B cell (primary cell): Measurements from ENCODE around the gene PRR23E. TPM values are rescaled to one million over a fixed set of nuclear protein-coding genes. Genes with fewer than 3 reads are reported as not detected.

Source experiments
- ATAC-seq: fragments of 200-7000 bp; cut with Tn5 transposase; one replicate; pipeline ENCODE4 v1.10.0; 2021; ENCODE audit warnings: low read depth, mild to moderate bottlenecking, moderate number of reproducible peaks, moderate library complexity
- CTCF ChIA-PET: fragments of 350-600 bp; sonication (Branson Sonifier 250); formaldehyde crosslinking; loops from one replicate; lab custom pipeline; 2021; ENCODE audit warnings: antibody characterized with exemption, inconsistent platforms; lab: Charles Lee
- POLR2A ChIA-PET: fragments of 350-600 bp; sonication (Branson Sonifier 250); formaldehyde crosslinking; loops from one replicate; lab custom pipeline; 2021; ENCODE audit warnings: antibody characterized with exemption; lab: Charles Lee
- DNase-seq: peaks from one replicate; pipeline ENCODE4 v3.0.0; 2013
- H2AFZ ChIP-seq: 2 replicates; pipeline ENCODE4 v1.6.1; 2012; ENCODE audit warnings: mild to moderate bottlenecking, low read depth, low read length; ENCODE audit not compliant: insufficient read depth, poor library complexity, severe bottlenecking
- H3K27ac ChIP-seq, 2 donors: 1 replicate in 1 of 2; 2 replicates in 1 of 2; pipeline ENCODE4 v1.5.1; 2012 to 2013; ENCODE audit warnings: low read length in 2 of 2, mild to moderate bottlenecking in 2 of 2, moderate library complexity in 1 of 2
- H3K27me3 ChIP-seq, 4 experiments: fragments of 200-600 bp in 1 of 4; sonication (generic) in 1 of 4; replicated peaks in 1 of 4; 1 replicate in 2 of 4; 2 replicates in 2 of 4; pipeline versions ENCODE4 v1.6.1 to v1.7.0; 2013 to 2016; ENCODE audit warnings: low read length in 3 of 4, mild to moderate bottlenecking in 2 of 4, mixed read lengths in 1 of 4, moderate library complexity in 1 of 4; ENCODE audit not compliant: insufficient read depth in 4 of 4, control insufficient read depth in 3 of 4; ENCODE audit errors: control extremely low read depth in 1 of 4
- H3K36me3 ChIP-seq, 2 experiments: replicated peaks in 1 of 2; 1 replicate in 1 of 2; 2 replicates in 1 of 2; pipeline versions ENCODE4 v1.6.1 to v1.7.1; 2013; ENCODE audit warnings: low read length in 1 of 2; ENCODE audit not compliant: insufficient read depth in 2 of 2, control insufficient read depth in 1 of 2; ENCODE audit errors: control extremely low read depth in 1 of 2, extremely low read depth in 1 of 2
- H3K4me1 ChIP-seq, 2 donors: fragments of 200-600 bp in 1 of 2; sonication (generic) in 1 of 2; 1 replicate in 1 of 2; 2 replicates in 1 of 2; pipeline versions ENCODE4 v1.5.1 to v1.6.1; 2013 to 2017; ENCODE audit warnings: low read length in 2 of 2; ENCODE audit not compliant: control insufficient read depth in 2 of 2, insufficient read depth in 2 of 2
- H3K4me2 ChIP-seq: replicated peaks from 2 replicates; pipeline ENCODE3; 2012; ENCODE audit warnings: mild to moderate bottlenecking, low read depth, low read length; ENCODE audit not compliant: poor library complexity, severe bottlenecking
- H3K4me3 ChIP-seq, 5 experiments: fragments of 200-600 bp in 1 of 5; sonication (generic) in 1 of 5; 1 replicate in 3 of 5; 2 replicates in 2 of 5; pipeline versions ENCODE4 v1.5.1 to v1.7.0; 2011 to 2016; ENCODE audit warnings: low read length in 4 of 5, mild to moderate bottlenecking in 4 of 5, low read depth in 2 of 5, control low read depth in 1 of 5, moderate library complexity in 1 of 5; ENCODE audit not compliant: insufficient read depth in 1 of 5; ENCODE audit errors: control extremely low read depth in 1 of 5, extremely low read depth in 1 of 5
- H3K79me2 ChIP-seq: fragments of 200-600 bp; sonication (generic); one replicate; pipeline ENCODE4 v1.6.0; 2016; ENCODE audit warnings: low read length; ENCODE audit not compliant: control insufficient read depth, insufficient read depth
- H3K9ac ChIP-seq: fragments of 200-600 bp; sonication (generic); 2 replicates; pipeline ENCODE4 v1.6.1; 2017; ENCODE audit warnings: mild to moderate bottlenecking, low read length, moderate library complexity
- H3K9me3 ChIP-seq, 3 donors: one replicate each; pipeline versions ENCODE4 v1.6.1 to v1.7.1; 2013; ENCODE audit warnings: low read length in 2 of 3; ENCODE audit not compliant: control insufficient read depth in 2 of 3, insufficient read depth in 1 of 3; ENCODE audit errors: control extremely low read depth in 1 of 3
- H4K20me1 ChIP-seq: 2 replicates; pipeline ENCODE4 v1.6.0; 2012; ENCODE audit warnings: mild to moderate bottlenecking, low read length; ENCODE audit not compliant: insufficient read depth, control insufficient read depth, poor library complexity, severe bottlenecking
- H3K27ac Mint-ChIP-seq: one replicate; pipeline ENCODE4 v1.8.0; 2021; ENCODE audit warnings: mixed read lengths
- H3K27me3 Mint-ChIP-seq: one replicate; pipeline ENCODE4 v1.8.0; 2021; ENCODE audit warnings: mixed read lengths
- H3K4me1 Mint-ChIP-seq: one replicate; pipeline ENCODE4 v1.8.0; 2021; ENCODE audit warnings: mixed read lengths
- H3K4me3 Mint-ChIP-seq: one replicate; pipeline ENCODE4 v1.8.0; 2021; ENCODE audit warnings: mixed read lengths
- H3K9me3 Mint-ChIP-seq: one replicate; pipeline ENCODE4 v1.8.0; 2022; ENCODE audit warnings: mixed read lengths; ENCODE audit not compliant: insufficient read depth
- EZH2 ChIP-seq: IDR thresholded peaks from 2 replicates; pipeline ENCODE4 v1.6.1; 2012; ENCODE audit warnings: borderline replicate concordance, low read depth, mild to moderate bottlenecking, moderate library complexity, low read length; ENCODE audit not compliant: insufficient read depth, poor library complexity, severe bottlenecking
- WGBS: methylation state at CpG from one replicate; pipeline ENCODE4 v1.1.5; 2013; ENCODE audit warnings: missing lambda C conversion rate; ENCODE audit not compliant: insufficient coverage; 5-methylcytosine and 5-hydroxymethylcytosine counted together
- intact Hi-C: fragments of 100-400 bp; cut with micrococcal nuclease; formaldehyde crosslinking; loops from one replicate; pipeline ENCODE4 v1.10.0; 2022
- polyA plus RNA-seq: library from polyadenylated mRNA; depleted of rRNA; stranded (reverse); fragments of >200 nt; gene quantifications from 2 replicates; pipeline ENCODE4 v1.2.3, GENCODE V29; 2012
- total RNA-seq, 2 donors: library from RNA; stranded (reverse); fragments of 120-200 nt in 1 of 2; gene quantifications; 1 replicate in 1 of 2; 2 replicates in 1 of 2; pipeline versions ENCODE4 v1.2.3 to v1.2.4, GENCODE V29; 2013 to 2022
- TF ChIP-seq, protein P1 (sequence below): fragments of 200-600 bp; IDR thresholded peaks from one replicate; pipeline ENCODE4 v1.8.0; 2022; ENCODE audit warnings: antibody characterized with exemption, mild to moderate bottlenecking

Gene PRR23E
- total and polyA plus RNA-seq, 2 donors (not counting 1 experiment from before 2014, with no cell fraction given) = not detected

- Histone ChIP-seq H3K27ac (no peak overlapping the region), H3K9ac (no peak overlapping the region), H3K4me1 (no peaks in the 10 kb centered on the region), H3K27me3 (peaks cover 0 to 7% (median 0%) of the 10 kb centered on the region in 4 experiments), H4K20me1 (no peaks in the 10 kb centered on the region), H3K9me3 (peaks cover 0 to 10% (median 0%) of the 10 kb centered on the region in 3 donors), H3K4me3 (no peak overlapping the region), H3K79me2 (no peaks in the 10 kb centered on the region), H3K36me3 (no peaks in the 10 kb centered on the region), H3K4me2 (no peak overlapping the region), H2AFZ (no peak overlapping the region)
- no peak for ATAC-seq
- no peak overlapping the region for H3K27ac Mint-ChIP-seq
- ChIA-PET POLR2A (no interaction called here), CTCF (no interaction called here)
- no peaks in the 10 kb centered on the region for H3K4me1 Mint-ChIP-seq
- DNase-seq = no peak
- 100% methylated on average over 1 of the region's 5 CpGs for WGBS
- H3K9me3 Mint-ChIP-seq = no peaks in the 10 kb centered on the region
- intact Hi-C loops = no loop called here
- TF ChIP-seq EZH2 = no peak
- TF ChIP-seq, protein P1, sequence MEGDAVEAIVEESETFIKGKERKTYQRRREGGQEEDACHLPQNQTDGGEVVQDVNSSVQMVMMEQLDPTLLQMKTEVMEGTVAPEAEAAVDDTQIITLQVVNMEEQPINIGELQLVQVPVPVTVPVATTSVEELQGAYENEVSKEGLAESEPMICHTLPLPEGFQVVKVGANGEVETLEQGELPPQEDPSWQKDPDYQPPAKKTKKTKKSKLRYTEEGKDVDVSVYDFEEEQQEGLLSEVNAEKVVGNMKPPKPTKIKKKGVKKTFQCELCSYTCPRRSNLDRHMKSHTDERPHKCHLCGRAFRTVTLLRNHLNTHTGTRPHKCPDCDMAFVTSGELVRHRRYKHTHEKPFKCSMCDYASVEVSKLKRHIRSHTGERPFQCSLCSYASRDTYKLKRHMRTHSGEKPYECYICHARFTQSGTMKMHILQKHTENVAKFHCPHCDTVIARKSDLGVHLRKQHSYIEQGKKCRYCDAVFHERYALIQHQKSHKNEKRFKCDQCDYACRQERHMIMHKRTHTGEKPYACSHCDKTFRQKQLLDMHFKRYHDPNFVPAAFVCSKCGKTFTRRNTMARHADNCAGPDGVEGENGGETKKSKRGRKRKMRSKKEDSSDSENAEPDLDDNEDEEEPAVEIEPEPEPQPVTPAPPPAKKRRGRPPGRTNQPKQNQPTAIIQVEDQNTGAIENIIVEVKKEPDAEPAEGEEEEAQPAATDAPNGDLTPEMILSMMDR = no peak
- H3K27me3 Mint-ChIP-seq = peaks cover 7% of the 10 kb centered on the region
- no peak overlapping the region for H3K4me3 Mint-ChIP-seq
These were observed 27.0 kb upstream of the PRR23E start for GRCh38 chr3:127165694-127166485.

DNA sequence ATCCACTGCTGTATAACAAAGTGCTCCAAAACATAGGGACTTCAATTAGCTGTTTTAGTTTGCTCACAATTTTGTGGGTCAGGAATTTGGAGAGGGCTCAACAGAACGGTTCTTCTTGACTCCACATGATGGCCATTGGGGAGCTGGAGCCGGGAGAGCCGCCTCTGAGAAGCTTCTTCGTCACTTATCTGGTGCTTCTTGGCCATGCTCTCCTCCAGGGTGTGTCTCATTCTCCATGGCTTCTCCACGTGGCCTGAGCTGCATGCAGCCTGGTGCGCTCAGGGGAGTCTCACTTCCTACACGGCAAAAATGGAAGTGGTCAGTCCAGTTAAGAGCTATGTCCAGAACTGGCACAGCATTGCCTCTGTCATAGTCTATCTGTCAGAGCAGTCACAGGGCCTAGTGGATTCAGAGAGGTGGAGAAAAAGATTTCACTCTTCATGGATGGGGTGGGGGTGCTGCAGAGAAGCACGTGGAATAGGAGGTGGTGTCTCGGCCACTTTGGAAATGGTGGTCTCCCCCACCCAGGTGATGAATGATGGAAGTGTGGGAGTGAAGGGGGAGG, 26.3 kb upstream of the PRR23E start:
- WGBS = 86% methylated on average over 9 of the region's 9 CpGs
- no peak overlapping the region for H3K9ac ChIP-seq
- intact Hi-C loops = no loop called here
- no peaks in the 10 kb centered on the region for H3K79me2 ChIP-seq
- no peaks in the 10 kb centered on the region for H3K36me3 ChIP-seq
- DNase-seq (no peak), ATAC-seq (no peak)
- H2AFZ ChIP-seq = no peak overlapping the region
- no peaks in the 10 kb centered on the region for H4K20me1 ChIP-seq
- no peak overlapping the region for H3K27ac ChIP-seq
- H3K4me3 ChIP-seq = no peak overlapping the region
- H3K4me1 ChIP-seq = no peaks in the 10 kb centered on the region
- H3K27me3 ChIP-seq = peaks cover 0 to 11% (median 1%) of the 10 kb centered on the region in 4 experiments
- ChIA-PET POLR2A (no interaction called here), CTCF (no interaction called here)
- Mint-ChIP-seq H3K4me3 (no peak overlapping the region), H3K27ac (no peak overlapping the region), H3K27me3 (peaks cover 6% of the 10 kb centered on the region), H3K4me1 (no peaks in the 10 kb centered on the region), H3K9me3 (no peaks in the 10 kb centered on the region)
- TF ChIP-seq EZH2 = no peak
- TF ChIP-seq, protein P1 = no peak
- no peak overlapping the region for H3K4me2 ChIP-seq
- peaks cover 0 to 13% (median 0%) of the 10 kb centered on the region in 3 donors for H3K9me3 ChIP-seq
